B cell (primary cell): ENCODE measurements around the gene COL5A1. TPM values are rescaled to one million over a fixed set of nuclear protein-coding genes. Genes with fewer than 3 reads are reported as not detected.

Experiments
- ATAC-seq: fragments of 200-7000 bp; cut with Tn5 transposase; one replicate; pipeline ENCODE4 v1.10.0; 2021; ENCODE audit warnings: low read depth, mild to moderate bottlenecking, moderate number of reproducible peaks, moderate library complexity
- CTCF ChIA-PET: fragments of 350-600 bp; sonication (Branson Sonifier 250); formaldehyde crosslinking; loops from one replicate; lab custom pipeline; 2021; ENCODE audit warnings: antibody characterized with exemption, inconsistent platforms; lab: Charles Lee
- POLR2A ChIA-PET: fragments of 350-600 bp; sonication (Branson Sonifier 250); formaldehyde crosslinking; loops from one replicate; lab custom pipeline; 2021; ENCODE audit warnings: antibody characterized with exemption; lab: Charles Lee
- DNase-seq: peaks from one replicate; pipeline ENCODE4 v3.0.0; 2013
- H2AFZ ChIP-seq: 2 replicates; pipeline ENCODE4 v1.6.1; 2012; ENCODE audit warnings: mild to moderate bottlenecking, low read depth, low read length; ENCODE audit not compliant: insufficient read depth, poor library complexity, severe bottlenecking
- H3K27ac ChIP-seq, 2 donors: 1 replicate in 1 of 2; 2 replicates in 1 of 2; pipeline ENCODE4 v1.5.1; 2012 to 2013; ENCODE audit warnings: low read length in 2 of 2, mild to moderate bottlenecking in 2 of 2, moderate library complexity in 1 of 2
- H3K27me3 ChIP-seq, 4 experiments: fragments of 200-600 bp in 1 of 4; sonication (generic) in 1 of 4; replicated peaks in 1 of 4; 1 replicate in 2 of 4; 2 replicates in 2 of 4; pipeline versions ENCODE4 v1.6.1 to v1.7.0; 2013 to 2016; ENCODE audit warnings: low read length in 3 of 4, mild to moderate bottlenecking in 2 of 4, mixed read lengths in 1 of 4, moderate library complexity in 1 of 4; ENCODE audit not compliant: insufficient read depth in 4 of 4, control insufficient read depth in 3 of 4; ENCODE audit errors: control extremely low read depth in 1 of 4
- H3K36me3 ChIP-seq, 2 experiments: replicated peaks in 1 of 2; 1 replicate in 1 of 2; 2 replicates in 1 of 2; pipeline versions ENCODE4 v1.6.1 to v1.7.1; 2013; ENCODE audit warnings: low read length in 1 of 2; ENCODE audit not compliant: insufficient read depth in 2 of 2, control insufficient read depth in 1 of 2; ENCODE audit errors: control extremely low read depth in 1 of 2, extremely low read depth in 1 of 2
- H3K4me1 ChIP-seq, 2 donors: fragments of 200-600 bp in 1 of 2; sonication (generic) in 1 of 2; 1 replicate in 1 of 2; 2 replicates in 1 of 2; pipeline versions ENCODE4 v1.5.1 to v1.6.1; 2013 to 2017; ENCODE audit warnings: low read length in 2 of 2; ENCODE audit not compliant: control insufficient read depth in 2 of 2, insufficient read depth in 2 of 2
- H3K4me2 ChIP-seq: replicated peaks from 2 replicates; pipeline ENCODE3; 2012; ENCODE audit warnings: mild to moderate bottlenecking, low read depth, low read length; ENCODE audit not compliant: poor library complexity, severe bottlenecking
- H3K4me3 ChIP-seq, 5 experiments: fragments of 200-600 bp in 1 of 5; sonication (generic) in 1 of 5; 1 replicate in 3 of 5; 2 replicates in 2 of 5; pipeline versions ENCODE4 v1.5.1 to v1.7.0; 2011 to 2016; ENCODE audit warnings: low read length in 4 of 5, mild to moderate bottlenecking in 4 of 5, low read depth in 2 of 5, control low read depth in 1 of 5, moderate library complexity in 1 of 5; ENCODE audit not compliant: insufficient read depth in 1 of 5; ENCODE audit errors: control extremely low read depth in 1 of 5, extremely low read depth in 1 of 5
- H3K79me2 ChIP-seq: fragments of 200-600 bp; sonication (generic); one replicate; pipeline ENCODE4 v1.6.0; 2016; ENCODE audit warnings: low read length; ENCODE audit not compliant: control insufficient read depth, insufficient read depth
- H3K9ac ChIP-seq: fragments of 200-600 bp; sonication (generic); 2 replicates; pipeline ENCODE4 v1.6.1; 2017; ENCODE audit warnings: mild to moderate bottlenecking, low read length, moderate library complexity
- H3K9me3 ChIP-seq, 3 donors: one replicate each; pipeline versions ENCODE4 v1.6.1 to v1.7.1; 2013; ENCODE audit warnings: low read length in 2 of 3; ENCODE audit not compliant: control insufficient read depth in 2 of 3, insufficient read depth in 1 of 3; ENCODE audit errors: control extremely low read depth in 1 of 3
- H4K20me1 ChIP-seq: 2 replicates; pipeline ENCODE4 v1.6.0; 2012; ENCODE audit warnings: mild to moderate bottlenecking, low read length; ENCODE audit not compliant: insufficient read depth, control insufficient read depth, poor library complexity, severe bottlenecking
- H3K27ac Mint-ChIP-seq: one replicate; pipeline ENCODE4 v1.8.0; 2021; ENCODE audit warnings: mixed read lengths
- H3K27me3 Mint-ChIP-seq: one replicate; pipeline ENCODE4 v1.8.0; 2021; ENCODE audit warnings: mixed read lengths
- H3K4me1 Mint-ChIP-seq: one replicate; pipeline ENCODE4 v1.8.0; 2021; ENCODE audit warnings: mixed read lengths
- H3K4me3 Mint-ChIP-seq: one replicate; pipeline ENCODE4 v1.8.0; 2021; ENCODE audit warnings: mixed read lengths
- H3K9me3 Mint-ChIP-seq: one replicate; pipeline ENCODE4 v1.8.0; 2022; ENCODE audit warnings: mixed read lengths; ENCODE audit not compliant: insufficient read depth
- CTCF ChIP-seq: fragments of 200-600 bp; IDR thresholded peaks from one replicate; pipeline ENCODE4 v1.8.0; 2022; ENCODE audit warnings: antibody characterized with exemption, mild to moderate bottlenecking
- EZH2 ChIP-seq: IDR thresholded peaks from 2 replicates; pipeline ENCODE4 v1.6.1; 2012; ENCODE audit warnings: borderline replicate concordance, low read depth, mild to moderate bottlenecking, moderate library complexity, low read length; ENCODE audit not compliant: insufficient read depth, poor library complexity, severe bottlenecking
- WGBS: methylation state at CpG from one replicate; pipeline ENCODE4 v1.1.5; 2013; ENCODE audit warnings: missing lambda C conversion rate; ENCODE audit not compliant: insufficient coverage; 5-methylcytosine and 5-hydroxymethylcytosine counted together
- intact Hi-C: fragments of 100-400 bp; cut with micrococcal nuclease; formaldehyde crosslinking; loops from one replicate; pipeline ENCODE4 v1.10.0; 2022
- polyA plus RNA-seq: library from polyadenylated mRNA; depleted of rRNA; stranded (reverse); fragments of >200 nt; gene quantifications from 2 replicates; pipeline ENCODE4 v1.2.3, GENCODE V29; 2012
- total RNA-seq, 2 donors: library from RNA; stranded (reverse); fragments of 120-200 nt in 1 of 2; gene quantifications; 1 replicate in 1 of 2; 2 replicates in 1 of 2; pipeline versions ENCODE4 v1.2.3 to v1.2.4, GENCODE V29; 2013 to 2022

Gene COL5A1
- total and polyA plus RNA-seq, 2 donors (not counting 1 experiment from before 2014, with no cell fraction given) = 0.06 TPM; not detected in 1

GRCh38 chr9:134648701-134649530 is 7.3 kb downstream of the COL5A1 start:
- peaks cover 2% of the 10 kb centered on the region for H3K9me3 Mint-ChIP-seq
- H4K20me1 ChIP-seq = no peaks in the 10 kb centered on the region
- WGBS = 96% methylated on average over 14 of the region's 20 CpGs
- TF ChIP-seq EZH2 = no peak
- no peak for TF ChIP-seq CTCF
- ChIA-PET POLR2A (no interaction called here), CTCF (no interaction called here)
- no peaks in the 10 kb centered on the region for H3K4me1 Mint-ChIP-seq
- peaks cover 0 to 2% (median 0%) of the 10 kb centered on the region in 4 experiments for H3K27me3 ChIP-seq
- H3K9me3 ChIP-seq = no peaks in the 10 kb centered on the region
- no peak overlapping the region for H2AFZ ChIP-seq
- DNase-seq (no peak), ATAC-seq (no peak)
- no peak overlapping the region for H3K4me3 ChIP-seq
- no peak overlapping the region for H3K27ac ChIP-seq
- H3K27ac Mint-ChIP-seq = no peak overlapping the region
- no peaks in the 10 kb centered on the region for H3K4me1 ChIP-seq
- H3K36me3 ChIP-seq = no peaks in the 10 kb centered on the region
- peaks cover under 1% of the 10 kb centered on the region for H3K27me3 Mint-ChIP-seq
- H3K79me2 ChIP-seq = no peaks in the 10 kb centered on the region
- no peak overlapping the region for H3K4me3 Mint-ChIP-seq
- H3K4me2 ChIP-seq = no peak overlapping the region
- H3K9ac ChIP-seq = no peak overlapping the region
- intact Hi-C loops = no loop called here

DNA sequence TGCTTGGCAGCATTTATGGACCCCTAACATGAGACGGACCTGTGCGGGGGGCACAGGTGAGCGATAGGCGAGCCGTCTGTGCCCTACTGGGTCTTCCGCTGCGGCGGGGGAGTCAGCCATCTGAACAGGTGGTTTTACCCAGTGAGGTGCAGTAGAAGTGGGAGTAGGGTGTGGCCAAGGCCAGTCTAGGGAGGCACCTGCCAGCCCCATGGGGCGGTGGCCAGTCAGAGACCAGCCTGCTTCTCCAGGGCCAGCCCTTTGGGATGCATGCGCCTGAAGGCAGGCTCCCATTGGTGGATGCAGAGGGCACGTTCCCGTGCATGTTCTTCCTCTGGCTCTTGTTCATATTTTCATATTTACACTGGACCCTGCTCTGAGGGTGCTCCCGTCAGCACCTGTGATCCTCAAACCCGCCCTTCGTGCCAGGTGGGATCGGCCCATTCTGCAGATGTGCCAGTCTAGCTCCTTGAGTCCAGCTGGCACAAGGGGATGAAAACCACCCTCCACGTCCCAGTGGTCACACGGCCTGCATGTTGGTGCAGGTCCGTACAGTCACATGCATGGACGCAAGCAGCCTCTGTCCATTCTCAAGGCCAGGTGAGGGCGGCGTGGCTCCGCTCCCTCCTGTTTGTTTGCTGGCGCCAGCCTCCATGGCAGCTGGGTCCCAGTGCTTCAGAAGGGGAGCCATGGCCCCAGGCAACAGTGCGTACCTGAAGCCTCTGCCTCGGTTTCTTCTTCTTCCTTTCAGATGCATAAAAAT is 9.0 kb downstream of the COL5A1 start:
- H3K27ac Mint-ChIP-seq = no peak overlapping the region
- no peak overlapping the region for H3K4me3 Mint-ChIP-seq
- no peak for ATAC-seq
- no peaks in the 10 kb centered on the region for H3K4me1 Mint-ChIP-seq
- no peaks in the 10 kb centered on the region for H3K4me1 ChIP-seq
- no peak overlapping the region for H3K4me2 ChIP-seq
- no peak overlapping the region for H3K27ac ChIP-seq
- no peaks in the 10 kb centered on the region for H4K20me1 ChIP-seq
- H3K79me2 ChIP-seq = no peaks in the 10 kb centered on the region
- H3K27me3 Mint-ChIP-seq = no peaks in the 10 kb centered on the region
- TF ChIP-seq CTCF = no peak
- WGBS = 98% methylated on average over 26 of the region's 26 CpGs
- peaks cover 0 to 2% (median 0%) of the 10 kb centered on the region in 4 experiments for H3K27me3 ChIP-seq
- no peak for DNase-seq
- H3K9me3 ChIP-seq = no peaks in the 10 kb centered on the region
- H3K4me3 ChIP-seq = no peak overlapping the region
- ChIA-PET POLR2A (no interaction called here), CTCF (no interaction called here)
- H3K9me3 Mint-ChIP-seq = peaks cover 2% of the 10 kb centered on the region
- no peak overlapping the region for H3K9ac ChIP-seq
- H2AFZ ChIP-seq = no peak overlapping the region
- H3K36me3 ChIP-seq = no peaks in the 10 kb centered on the region
- intact Hi-C loops = no loop called here
